ENCODE measurements around the gene ACTL10.
"Not testable (repeated sequence)": the region's sequence is repeated elsewhere in the genome, so short reads cannot be mapped to it uniquely, and the experiment has no call there.

The ACTL10 gene

GRCh38 chr20:33679758-33680485, 13.2 kb downstream of the ACTL10 start:
- DNase-seq = no peak

- no peak for DNase-seq
Observed at GRCh38 chr20:33680686-33681085, 13.9 kb downstream of the ACTL10 start.

GRCh38 chr20:33681288-33681687, 14.5 kb downstream of the ACTL10 start:
- no peak for DNase-seq

GRCh38 chr20:33681728-33682353, 15.1 kb downstream of the ACTL10 start:
- DNase-seq = no peak

DNA sequence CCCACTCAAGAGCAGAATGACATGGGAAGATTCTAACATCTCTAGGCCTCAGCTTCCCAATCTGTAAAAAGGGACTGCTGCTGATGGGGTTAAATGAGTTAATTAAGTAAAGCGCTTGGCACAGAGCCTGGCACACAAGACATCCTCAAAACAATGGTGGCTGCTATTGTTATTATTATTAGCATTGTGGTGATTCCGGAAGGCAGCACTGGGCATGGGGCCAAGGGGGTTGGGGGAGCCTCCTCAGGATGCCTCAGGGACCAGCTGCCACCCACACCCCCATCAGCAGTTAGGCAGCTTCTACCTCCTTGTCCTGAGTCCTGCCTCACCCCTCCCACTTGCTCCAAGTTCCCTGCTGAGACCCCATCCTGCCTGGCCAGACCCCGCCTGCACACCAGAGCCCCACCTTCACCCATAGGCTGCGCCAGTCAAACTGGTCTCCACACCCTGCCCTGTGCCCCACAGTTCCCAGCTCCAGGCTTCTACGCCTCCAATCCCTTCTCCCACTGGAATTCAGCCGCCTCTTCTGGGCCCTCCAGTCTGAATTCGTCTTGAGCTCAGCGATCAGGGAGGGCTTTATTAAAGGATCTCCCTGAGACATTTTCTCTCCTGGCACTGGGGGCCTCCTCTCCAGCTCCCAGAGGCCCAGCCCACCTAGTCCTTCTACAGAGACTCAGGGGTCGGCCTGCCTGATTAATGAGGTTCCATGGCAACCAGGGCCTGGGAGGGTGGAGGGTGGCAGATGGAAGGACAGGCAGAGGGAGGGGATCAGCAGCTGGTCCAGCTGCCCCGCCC, 18.0 kb downstream of the ACTL10 start:
- no peak for DNase-seq

DNA sequence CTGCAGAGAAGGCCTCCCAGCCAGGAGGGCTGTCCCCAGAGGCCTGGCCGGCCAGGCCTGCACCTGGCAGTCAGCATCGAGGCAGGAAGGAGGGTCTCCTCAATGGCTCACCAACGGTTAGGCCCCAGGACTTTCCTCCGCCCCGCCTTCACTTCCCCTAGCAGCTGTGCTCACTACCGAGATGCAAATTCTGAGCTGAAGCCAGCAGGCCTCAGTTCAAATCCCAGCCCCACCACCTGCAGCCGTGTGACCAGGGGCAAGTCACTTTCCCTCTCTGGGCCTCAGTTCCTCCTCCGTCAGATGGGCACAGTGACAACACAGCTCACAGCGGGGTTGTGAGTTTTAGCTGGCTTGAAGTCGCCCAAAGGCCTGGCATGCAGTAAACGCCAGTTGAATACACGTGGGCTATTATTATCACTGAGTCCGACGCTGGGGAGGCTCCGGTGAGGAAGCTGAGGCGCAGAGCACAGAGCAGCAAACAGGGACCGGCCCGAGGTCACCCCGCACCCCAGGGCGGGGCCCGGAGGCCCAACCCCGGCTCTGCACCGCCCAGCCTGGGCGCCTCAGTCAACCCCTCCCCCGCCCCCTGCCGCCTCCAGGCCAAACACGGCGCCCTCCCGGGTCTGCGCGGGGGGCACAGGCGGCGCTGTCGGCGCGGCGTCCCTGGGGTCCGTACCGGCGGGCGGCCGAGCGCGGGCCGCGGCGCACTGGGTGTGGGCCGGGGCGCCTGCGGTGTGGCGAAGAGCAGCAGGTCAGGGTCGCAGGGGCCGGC, 18.8 kb downstream of the ACTL10 start:
- peak; percentile 25 for DNase-seq

GRCh38 chr20:33686100-33686983, 19.6 kb downstream of the ACTL10 start, which contains the start of gene E2F1:
E2F1 (minus strand) TSS chr20:33686385; CDS start chr20:33686264, 121 bp downstream.
- DNase-seq = peak; percentile 91

DNA sequence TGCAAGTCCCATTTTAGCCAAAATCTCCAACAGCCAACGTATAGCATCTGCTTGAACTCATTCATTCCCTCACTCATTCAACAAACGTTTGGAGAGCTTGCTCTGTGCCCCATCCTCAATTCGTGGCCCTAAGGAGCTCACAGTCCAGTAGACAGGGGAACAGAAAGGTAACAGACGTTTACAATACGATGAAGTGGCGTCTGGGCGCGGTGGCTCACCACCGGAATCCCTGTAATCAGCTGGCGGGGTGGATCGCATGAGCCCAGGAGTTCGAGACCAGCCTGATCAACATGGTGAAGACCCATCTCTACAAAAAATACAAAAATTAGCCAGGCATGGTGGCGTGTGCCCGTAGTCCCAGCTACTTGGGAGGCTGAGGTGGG, 20.2 kb downstream of the ACTL10 start:
- DNase-seq = no peak

- DNase-seq = no peak
Observed at GRCh38 chr20:33687370-33687915, 20.7 kb downstream of the ACTL10 start.

- no peak for DNase-seq
Observed at GRCh38 chr20:33687993-33688937, 21.5 kb downstream of the ACTL10 start.

DNA sequence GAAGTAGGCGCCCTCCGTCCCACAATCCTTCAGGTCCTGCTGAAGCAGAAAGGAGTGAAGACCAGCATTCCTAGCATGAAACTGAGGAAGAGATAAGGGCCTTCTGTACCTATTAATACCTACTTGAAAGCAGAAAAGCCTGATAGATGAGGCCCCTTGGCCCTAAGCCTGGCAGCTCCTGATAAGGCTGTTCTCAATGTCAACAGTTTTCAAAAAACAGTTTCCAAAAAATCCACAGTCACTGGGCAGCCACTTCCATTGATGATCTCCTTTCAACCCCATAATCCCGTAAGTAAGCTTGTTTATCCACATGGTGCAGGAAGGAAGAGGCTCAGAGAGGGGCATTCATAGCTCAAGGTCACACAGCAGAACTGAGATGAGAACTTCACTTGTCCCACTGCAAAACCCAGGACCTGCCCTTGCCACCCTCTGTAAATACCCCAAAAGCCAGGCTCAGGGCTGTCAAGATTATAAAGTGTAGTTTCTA, 22.2 kb downstream of the ACTL10 start:
- DNase-seq = no peak

DNA sequence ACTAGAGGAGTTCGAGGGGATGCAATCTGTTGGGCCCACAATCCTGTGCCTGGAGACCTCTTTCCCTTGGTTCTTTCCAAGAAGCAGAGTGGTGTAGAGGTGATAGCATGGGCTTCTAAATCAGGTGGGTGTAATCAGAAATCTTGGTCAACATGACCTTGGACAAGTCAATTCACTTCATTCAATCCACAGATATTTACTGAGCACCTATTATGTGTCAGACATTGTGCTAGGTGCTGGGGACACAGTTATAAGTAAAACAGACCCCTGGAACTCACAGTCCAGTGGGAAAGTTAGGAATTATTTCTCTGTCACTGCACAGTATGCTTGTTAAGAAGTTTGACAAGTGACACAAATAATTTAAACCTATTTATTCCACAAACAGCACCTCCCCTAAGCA, 22.8 kb downstream of the ACTL10 start:
- no peak for DNase-seq

DNA sequence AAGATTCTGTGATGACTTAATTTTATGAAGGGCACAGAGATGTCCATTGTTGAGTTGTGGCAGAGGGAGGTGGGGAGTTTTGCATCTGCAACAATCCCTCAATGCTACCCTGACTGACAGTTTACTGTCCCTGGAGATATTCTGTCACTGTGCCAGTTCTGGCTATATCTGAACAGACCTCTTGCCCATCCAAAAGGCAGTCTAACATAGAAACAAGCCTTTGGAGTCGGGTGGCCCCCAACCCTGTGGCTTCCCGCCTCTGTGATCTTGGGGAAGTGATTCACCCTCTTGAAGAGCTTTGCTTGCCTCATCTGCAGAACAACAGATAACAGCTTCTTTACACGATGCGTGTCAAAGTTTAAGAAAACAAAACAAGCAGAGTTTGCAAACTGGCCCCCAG, 23.2 kb downstream of the ACTL10 start:
- DNase-seq = peak; percentile 43

- no peak for DNase-seq
Observed at GRCh38 chr20:33693289-33693688, 26.5 kb downstream of the ACTL10 start.

DNA sequence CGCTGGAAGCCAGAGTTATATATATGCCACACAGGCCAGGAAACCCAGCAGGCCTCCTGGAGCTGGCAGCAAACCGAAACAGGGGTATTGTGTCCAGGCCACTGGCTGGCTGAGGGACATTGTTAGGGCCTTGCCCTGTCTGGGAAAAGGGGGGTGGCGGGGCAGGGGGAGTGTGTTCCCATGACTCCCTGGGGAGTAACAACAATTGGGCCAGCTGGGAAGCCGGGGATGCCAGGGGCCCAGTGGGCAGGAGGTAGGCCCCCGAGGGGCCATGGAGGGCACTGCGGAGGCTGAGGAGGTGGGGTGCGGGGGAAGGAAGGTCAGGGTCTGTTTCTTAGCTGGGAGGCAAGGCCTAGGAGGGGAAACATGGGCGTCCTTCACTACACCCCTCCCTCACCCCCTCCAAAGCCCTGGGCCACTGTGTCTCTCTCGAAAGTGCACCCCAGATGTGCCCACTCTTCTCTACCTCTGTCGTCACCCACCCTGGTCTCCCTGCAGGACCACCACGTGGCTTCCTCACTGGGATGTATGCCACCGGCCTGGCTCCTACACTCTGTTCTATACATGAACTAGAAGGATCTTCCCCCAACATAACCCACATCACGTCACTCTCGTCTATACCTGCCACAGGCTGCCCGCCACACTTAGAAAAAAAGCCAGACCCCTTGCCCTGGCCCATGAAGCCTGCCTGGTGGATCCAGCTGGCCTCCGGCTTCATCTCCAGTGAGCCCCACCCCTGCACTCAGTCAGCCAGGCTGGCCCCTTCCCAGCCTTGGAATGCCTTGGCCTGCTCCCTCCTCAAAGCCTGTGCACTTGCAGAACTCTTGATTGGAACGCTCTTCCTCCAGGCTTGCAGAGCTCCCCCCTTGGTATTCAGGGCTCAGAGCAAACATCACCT, 27.2 kb downstream of the ACTL10 start:
- no peak for DNase-seq

DNA sequence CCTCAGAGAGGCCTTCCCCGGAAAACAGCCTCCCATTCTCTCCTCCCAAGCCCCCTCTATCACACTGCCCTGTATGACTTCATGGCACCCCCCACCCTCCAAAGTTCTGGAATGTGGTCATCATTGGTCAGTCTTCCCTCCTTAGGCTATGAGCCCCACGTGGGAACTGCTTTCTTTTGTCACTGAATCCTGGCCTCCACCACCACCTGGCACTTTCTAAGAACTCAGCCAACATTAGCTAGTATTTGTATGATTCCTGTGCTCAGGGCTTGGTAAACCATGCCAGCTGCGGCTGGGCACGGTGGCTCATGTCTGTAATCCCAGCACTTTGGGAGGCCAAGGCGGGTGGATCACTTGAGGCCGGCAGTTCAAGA, 27.9 kb downstream of the ACTL10 start:
- no peak for DNase-seq

- DNase-seq = no peak
Observed at GRCh38 chr20:33696448-33696847, 29.7 kb downstream of the ACTL10 start.

DNA sequence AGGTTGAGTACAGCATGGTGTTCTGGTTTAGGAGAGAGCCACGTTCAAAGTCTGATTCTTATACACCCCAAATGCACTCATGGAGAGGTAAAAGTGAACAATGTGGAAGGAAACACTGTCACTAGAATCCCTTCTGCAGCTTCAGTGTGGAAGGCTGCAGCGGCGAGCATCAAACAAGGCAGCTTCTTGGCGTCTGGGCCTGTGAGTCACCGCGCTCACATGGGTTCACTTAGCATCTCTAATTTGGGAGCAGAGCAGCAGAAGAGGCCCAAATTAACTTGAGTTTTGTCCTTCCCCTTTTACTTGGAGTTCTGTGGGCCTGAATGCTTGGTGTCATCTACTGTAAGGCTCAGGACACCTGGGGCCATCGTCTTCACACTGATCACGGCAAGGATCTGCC, 30.4 kb downstream of the ACTL10 start:
- no peak for DNase-seq

GRCh38 chr20:33698966-33699365, 32.2 kb downstream of the ACTL10 start:
- not testable (repeated sequence) for DNase-seq

Data from effector CD4-positive, alpha-beta T cell (primary cell).